OCI-LY7 (cell line): ENCODE data around the gene CEP112.

Source experiments
- EZH2phosphoT487 ChIP-seq: fragments of 200-600 bp; sonication (generic); IDR thresholded peaks from 2 replicates; pipeline ENCODE4 v1.6.1; 2018; ENCODE audit warnings: low read depth, borderline replicate concordance, mild to moderate bottlenecking, mixed run types, antibody characterized with exemption, low read length, moderate library complexity, mixed read lengths
- TF ChIP-seq, protein P1 (sequence below): fragments of 200-600 bp; sonication (generic); conservative IDR thresholded peaks from 2 replicates; pipeline ENCODE4 v1.5.1; 2014; ENCODE audit warnings: mild to moderate bottlenecking, antibody characterized with exemption, low read length, moderate library complexity, mixed read lengths

DNA sequence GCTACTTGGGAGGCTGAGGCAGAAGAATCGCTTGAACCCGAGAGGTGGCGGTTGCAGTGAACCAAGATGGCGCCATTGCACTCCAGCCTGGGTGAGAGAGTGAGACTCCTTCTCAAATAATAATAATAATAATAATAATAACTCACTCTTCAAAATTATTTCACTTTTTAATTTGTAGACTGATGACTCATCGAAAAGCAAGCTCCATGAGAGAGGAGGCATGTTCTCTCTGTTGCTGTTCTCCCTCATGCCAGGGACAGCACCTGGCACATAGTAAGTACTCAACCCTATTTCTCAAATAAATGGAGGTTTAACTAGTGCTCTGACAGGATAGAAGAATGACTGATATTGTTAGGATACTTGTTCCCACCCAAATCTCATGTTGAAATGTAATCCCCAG, 265.3 kb downstream of the CEP112 start:
- TF ChIP-seq, protein P1, sequence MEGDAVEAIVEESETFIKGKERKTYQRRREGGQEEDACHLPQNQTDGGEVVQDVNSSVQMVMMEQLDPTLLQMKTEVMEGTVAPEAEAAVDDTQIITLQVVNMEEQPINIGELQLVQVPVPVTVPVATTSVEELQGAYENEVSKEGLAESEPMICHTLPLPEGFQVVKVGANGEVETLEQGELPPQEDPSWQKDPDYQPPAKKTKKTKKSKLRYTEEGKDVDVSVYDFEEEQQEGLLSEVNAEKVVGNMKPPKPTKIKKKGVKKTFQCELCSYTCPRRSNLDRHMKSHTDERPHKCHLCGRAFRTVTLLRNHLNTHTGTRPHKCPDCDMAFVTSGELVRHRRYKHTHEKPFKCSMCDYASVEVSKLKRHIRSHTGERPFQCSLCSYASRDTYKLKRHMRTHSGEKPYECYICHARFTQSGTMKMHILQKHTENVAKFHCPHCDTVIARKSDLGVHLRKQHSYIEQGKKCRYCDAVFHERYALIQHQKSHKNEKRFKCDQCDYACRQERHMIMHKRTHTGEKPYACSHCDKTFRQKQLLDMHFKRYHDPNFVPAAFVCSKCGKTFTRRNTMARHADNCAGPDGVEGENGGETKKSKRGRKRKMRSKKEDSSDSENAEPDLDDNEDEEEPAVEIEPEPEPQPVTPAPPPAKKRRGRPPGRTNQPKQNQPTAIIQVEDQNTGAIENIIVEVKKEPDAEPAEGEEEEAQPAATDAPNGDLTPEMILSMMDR: no peak
- TF ChIP-seq EZH2phosphoT487: no peak
